Activated CD4-positive, alpha-beta T cell treated with anti-CD3 and anti-CD28 coated beads, Interleukin-2, Interleukin-6, amounts not matched to agents 100 ng/mL and 50 ng/mL, durations not matched to agents 16 hours and 8 hours (primary cell): ENCODE measurements around the gene AP2M1.
A peak's percentile ranks its signal among the peaks of the same experiment; 100 is the strongest.
"Not testable (repeated sequence)": the region's sequence is repeated elsewhere in the genome, so short reads cannot be mapped to it uniquely, and the experiment has no call there.

ENCODE experiments used
- DNase-seq: peaks from one replicate; pipeline ENCODE4 v3.0.0-alpha.2; 2020

The AP2M1 gene

DNA sequence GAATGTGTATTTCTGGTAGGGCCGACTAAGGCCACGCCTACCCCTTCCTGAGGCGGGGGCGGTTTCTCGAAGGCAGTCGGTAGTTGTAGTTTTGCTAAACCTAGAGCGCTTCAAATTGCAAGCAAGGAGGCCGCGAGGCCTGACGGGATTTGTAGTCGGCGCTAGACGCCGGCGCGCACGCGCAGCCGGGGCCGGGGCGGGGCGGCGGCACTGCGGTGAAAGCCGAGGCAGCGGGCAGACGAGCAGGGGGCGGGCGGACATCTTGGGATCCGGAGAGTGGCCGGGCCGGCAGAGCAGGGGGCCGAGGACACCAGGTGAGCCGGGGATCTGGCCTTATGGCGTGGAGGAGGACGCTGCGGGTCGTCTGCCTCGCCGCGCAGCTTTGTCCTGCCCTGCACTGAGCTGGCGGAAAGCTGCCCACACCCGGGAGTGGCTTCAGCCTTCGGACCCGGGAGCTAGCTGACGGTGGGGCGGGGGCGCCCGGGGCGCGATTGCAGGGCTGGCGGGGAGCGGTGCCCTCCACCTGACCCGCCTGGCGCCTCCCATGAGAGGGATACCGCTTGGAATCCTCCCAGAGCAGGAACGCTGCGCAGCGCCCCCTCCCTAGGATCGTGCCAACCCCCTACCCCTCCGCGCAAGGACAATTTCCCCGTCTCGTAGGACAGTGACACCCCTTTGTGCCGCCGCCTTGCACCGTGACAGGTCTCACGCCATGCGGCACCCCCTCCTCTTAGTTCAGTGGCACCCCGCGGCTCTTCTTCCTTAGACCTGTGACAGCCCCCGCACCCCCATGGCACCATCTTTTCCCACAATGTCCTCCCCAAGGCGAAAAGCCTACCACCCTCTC, at the start of gene AP2M1:
Gene AP2M1, plus strand, starts transcription at position 210 of the 847 bp plus-strand sequence. CDS start 2,139 bp downstream, outside the sequence.
- peak; percentile 99 for DNase-seq

- no peak for DNase-seq
These were observed 48.6 kb upstream of the AP2M1 start for GRCh38 chr3:184126006-184126405.

DNA sequence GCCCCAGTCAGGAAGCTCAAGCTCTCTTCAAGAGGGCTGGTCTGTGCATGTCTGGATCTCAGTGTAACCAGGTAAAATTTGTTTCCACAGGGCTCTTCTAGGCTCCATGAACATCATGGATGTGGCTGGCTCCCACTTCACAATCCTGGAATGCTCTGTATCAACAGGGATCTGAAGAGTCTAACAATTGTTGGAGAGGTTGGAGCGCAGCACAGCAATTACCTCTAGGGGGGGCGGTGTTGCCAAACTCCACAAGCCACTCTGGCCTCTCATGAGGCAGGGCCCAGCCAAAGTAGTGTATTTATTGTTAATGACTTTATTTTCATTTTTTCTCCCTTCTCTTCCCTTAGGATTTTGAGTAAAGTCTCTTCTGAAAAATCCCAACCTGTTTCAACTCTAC, 45.6 kb upstream of the AP2M1 start:
- peak; percentile 36 for DNase-seq

GRCh38 chr3:184132945-184133344, 41.7 kb upstream of the AP2M1 start:
- DNase-seq, result no peak

- DNase-seq, result peak; percentile 76
These were observed 40.6 kb upstream of the AP2M1 start for GRCh38 chr3:184133840-184134745.

GRCh38 chr3:184134746-184135148, 39.9 kb upstream of the AP2M1 start:
- no peak for DNase-seq

DNA sequence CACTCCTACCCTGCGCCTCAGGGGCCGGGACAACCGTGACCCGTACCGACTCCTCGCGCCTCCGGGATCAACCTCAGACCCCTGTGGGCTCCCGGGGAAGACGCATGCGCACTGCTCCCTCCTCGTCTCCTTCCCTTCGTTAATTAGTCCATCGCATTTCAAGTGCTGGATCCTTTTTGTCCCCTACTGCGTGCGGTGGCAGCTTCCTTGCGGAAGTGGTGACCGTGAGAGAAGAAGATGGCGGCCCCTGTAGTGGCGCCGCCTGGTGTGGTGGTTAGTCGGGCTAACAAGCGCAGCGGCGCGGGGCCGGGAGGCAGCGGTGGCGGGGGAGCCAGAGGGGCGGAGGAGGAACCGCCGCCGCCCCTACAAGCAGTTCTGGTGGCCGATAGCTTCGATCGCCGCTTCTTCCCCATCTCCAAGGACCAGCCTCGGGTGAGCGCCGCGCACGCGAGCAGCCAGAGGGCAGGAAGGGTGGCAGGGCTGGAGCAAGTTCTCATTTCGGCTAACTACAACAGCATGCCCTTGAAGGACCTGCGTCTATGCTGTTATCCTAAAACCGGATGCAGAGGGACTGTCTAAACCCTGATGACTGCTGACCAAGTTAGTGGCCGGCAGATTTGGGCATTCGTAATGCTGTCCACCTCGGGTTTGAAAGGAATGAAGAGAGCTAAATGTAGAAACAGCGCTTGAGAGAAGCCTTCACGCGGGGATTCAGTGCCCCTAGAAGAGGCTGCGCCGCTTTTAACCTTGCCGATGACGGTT, 39.3 kb upstream of the AP2M1 start, which contains the start of gene EIF2B5:
Gene EIF2B5, plus strand, starts transcription at position 210 of the 762 bp plus-strand sequence. Its CDS starts 28 bp downstream, at position 238.
- DNase-seq, result peak; percentile 94

GRCh38 chr3:184135911-184136260, 38.8 kb upstream of the AP2M1 start:
- no peak for DNase-seq

GRCh38 chr3:184140436-184140835, 34.2 kb upstream of the AP2M1 start:
- DNase-seq, result no peak

- DNase-seq, result no peak
These were observed 32.5 kb upstream of the AP2M1 start for GRCh38 chr3:184142199-184142598.

DNA sequence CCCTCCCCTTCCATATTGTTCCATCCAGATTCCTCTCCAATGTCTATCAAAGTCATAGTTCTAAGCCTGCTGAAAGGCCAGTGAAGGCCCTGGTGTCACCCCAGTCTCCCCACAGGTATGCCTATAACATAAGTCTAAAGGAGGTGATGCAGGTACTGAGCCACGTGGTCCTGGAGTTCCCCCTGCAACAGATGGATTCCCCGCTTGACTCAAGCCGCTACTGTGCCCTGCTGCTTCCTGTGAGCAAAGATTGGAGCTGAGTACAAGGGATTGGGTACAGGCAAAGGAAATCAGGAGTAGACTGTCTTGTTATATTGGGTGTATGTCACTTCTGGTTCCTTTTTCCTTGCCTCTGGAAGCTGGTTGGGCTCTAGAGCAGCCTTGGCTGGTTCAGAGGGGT, 31.3 kb upstream of the AP2M1 start:
- no peak for DNase-seq

DNA sequence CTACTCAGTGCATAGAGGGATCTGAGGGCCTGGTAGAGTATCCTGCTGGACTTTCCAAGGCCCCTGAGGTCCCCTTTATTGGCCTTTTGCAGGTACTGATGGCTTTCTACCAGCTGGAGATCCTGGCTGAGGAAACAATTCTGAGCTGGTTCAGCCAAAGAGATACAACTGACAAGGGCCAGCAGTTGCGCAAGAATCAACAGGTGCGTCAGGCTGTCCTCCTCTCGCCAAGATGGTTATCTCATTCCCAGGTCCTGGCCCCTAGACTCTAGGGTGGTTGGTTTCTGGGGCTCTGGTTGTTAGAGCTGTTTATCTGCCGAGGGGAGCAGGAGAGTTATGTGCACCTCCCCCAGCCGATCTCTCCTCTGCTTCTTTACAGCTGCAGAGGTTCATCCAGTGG, 30.1 kb upstream of the AP2M1 start:
- DNase-seq, result no peak

DNA sequence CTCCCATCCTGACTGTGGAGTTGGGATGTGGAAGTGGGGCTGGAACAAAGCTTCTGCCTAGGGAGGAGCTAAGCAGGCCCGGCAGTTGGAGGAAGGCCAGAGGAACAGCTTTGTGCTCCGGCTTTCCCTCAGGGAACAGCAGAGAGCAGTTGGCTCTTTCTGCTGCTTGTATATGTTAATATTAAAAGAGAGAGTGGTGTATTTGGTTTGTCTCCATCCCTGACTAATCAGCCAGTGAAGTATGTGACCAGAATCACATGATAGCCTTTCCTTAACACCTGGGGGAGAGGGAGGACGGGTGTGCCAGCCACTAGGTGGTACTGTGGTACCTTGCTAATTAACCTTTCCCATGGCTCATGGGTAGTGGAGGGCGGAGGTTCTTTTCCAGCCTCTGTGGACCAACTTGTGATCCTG, 29.5 kb upstream of the AP2M1 start:
- DNase-seq, result peak; percentile 39

- no peak for DNase-seq
These were observed 28.8 kb upstream of the AP2M1 start for GRCh38 chr3:184145751-184146270.

DNA sequence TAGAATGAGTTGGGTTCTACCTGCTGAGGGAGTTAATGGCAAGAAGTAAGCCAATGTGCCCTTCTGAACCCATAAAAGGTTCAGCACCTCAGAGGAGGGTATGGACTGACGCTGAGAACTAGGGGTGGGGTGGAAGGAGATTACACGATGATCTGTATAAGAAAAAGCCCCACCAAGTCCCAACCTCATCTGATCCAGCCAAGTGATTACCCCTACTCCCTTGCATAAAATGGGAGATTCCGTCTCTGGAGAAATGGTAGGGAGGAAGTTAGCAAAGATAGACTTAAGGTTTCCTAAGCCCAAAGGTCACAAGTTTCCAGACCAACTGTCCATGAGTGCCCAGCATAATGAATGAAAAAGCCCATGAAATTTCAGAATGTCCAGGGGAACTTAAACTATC, 26.6 kb upstream of the AP2M1 start:
- DNase-seq, result no peak

DNA sequence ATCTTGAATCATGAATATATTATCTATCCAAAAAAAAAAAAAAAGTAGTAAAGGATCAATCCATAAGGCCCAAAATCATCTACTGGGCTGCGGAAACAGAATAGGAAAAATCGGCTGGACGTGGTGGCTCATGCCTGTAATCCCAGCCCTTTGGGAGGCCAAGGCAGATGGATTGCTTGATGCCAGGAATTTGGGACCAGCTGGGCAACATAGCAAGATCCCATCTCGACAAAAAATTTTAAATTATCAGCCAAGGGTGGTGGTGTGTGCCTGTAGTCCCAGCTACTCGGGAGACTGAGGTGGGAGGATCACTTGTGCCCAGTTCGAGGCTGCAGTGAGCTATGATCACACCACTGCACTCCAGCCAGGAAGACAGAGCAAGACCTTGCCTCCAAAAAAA, 25.5 kb upstream of the AP2M1 start:
- no peak for DNase-seq

GRCh38 chr3:184149770-184150169, 24.9 kb upstream of the AP2M1 start:
- not testable (repeated sequence) for DNase-seq

- peak; percentile 61 for DNase-seq
These were observed 19.6 kb upstream of the AP2M1 start, which contains the start of gene DVL3 for GRCh38 chr3:184154885-184155643. Gene DVL3, plus strand, starts transcription at chr3:184155377. Its CDS starts 259 bp downstream, at chr3:184155636.

- peak; percentile 46 for DNase-seq
These were observed 18.8 kb upstream of the AP2M1 start for GRCh38 chr3:184155644-184156521.

GRCh38 chr3:184156522-184156955, 18.1 kb upstream of the AP2M1 start:
- no peak for DNase-seq

GRCh38 chr3:184157206-184157605, 17.4 kb upstream of the AP2M1 start:
- no peak for DNase-seq
